Peyer's patch (tissue), 4 donors: ENCODE results near the gene NME7.

Experiments used
- POLR2A ChIP-seq, 2 donors: fragments of 450-650 bp; IDR thresholded peaks; one replicate each; pipeline ENCODE4 v1.5.1; 2017; ENCODE audit warnings: antibody characterized with exemption in 2 of 2, mild to moderate bottlenecking in 2 of 2, moderate library complexity in 2 of 2
- TF ChIP-seq, protein P1 (sequence below), 6 experiments: fragments of 450-650 bp in 4 of 6; fragments of 200-600 bp in 2 of 6; sonication (generic) in 1 of 6; IDR thresholded peaks; one replicate each; pipeline ENCODE4 v1.5.1; 2017 to 2019; ENCODE audit warnings: antibody characterized with exemption in 6 of 6, mild to moderate bottlenecking in 3 of 6, moderate library complexity in 1 of 6

DNA sequence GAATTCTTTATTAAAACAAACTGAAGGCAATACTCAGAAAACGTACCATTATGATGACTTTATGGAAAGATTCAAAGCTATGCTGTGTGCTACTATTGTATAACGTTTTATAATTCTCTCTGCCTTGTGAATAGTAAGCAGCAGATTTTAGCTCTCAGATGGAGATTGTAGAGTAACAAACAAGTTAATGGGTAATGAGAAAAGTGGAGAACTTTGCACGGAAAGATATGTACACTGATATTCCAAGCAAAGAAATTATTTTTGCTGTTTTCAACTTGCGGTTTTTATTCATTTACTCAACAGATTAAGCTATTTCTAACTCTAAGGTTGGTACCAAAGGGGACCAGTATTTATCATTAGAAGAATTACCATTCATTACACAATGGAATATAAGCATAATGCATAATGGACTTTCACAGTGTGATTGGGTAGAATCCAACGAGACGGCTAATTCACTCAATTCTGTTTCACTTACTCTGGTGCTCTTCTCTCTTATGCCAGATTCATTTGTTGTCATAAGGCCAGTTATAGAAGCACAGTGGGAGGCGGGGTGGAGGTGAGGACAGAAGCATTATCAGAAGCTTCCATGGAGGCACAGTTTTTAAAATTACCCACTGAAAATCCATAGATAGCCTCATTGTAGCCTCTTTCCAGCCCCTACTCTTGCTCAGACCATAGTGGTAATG is 222.5 kb downstream of the NME7 start:
- TF ChIP-seq, protein P1, sequence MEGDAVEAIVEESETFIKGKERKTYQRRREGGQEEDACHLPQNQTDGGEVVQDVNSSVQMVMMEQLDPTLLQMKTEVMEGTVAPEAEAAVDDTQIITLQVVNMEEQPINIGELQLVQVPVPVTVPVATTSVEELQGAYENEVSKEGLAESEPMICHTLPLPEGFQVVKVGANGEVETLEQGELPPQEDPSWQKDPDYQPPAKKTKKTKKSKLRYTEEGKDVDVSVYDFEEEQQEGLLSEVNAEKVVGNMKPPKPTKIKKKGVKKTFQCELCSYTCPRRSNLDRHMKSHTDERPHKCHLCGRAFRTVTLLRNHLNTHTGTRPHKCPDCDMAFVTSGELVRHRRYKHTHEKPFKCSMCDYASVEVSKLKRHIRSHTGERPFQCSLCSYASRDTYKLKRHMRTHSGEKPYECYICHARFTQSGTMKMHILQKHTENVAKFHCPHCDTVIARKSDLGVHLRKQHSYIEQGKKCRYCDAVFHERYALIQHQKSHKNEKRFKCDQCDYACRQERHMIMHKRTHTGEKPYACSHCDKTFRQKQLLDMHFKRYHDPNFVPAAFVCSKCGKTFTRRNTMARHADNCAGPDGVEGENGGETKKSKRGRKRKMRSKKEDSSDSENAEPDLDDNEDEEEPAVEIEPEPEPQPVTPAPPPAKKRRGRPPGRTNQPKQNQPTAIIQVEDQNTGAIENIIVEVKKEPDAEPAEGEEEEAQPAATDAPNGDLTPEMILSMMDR (IDR thresholded peaks at IDR 0.05): no peak
- TF ChIP-seq POLR2A (IDR thresholded peaks at IDR 0.05): no peak
